Naive thymus-derived CD4-positive, alpha-beta T cell (primary cell): Measurements from ENCODE around the gene SFXN3. TPM values are rescaled to one million over a fixed set of nuclear protein-coding genes. Genes with fewer than 3 reads are reported as not detected.

Experiments
- ATAC-seq: fragments of 150-1000 bp; cut with Tn5 transposase; 2 replicates; pipeline ENCODE4 v1.10.0; 2021; ENCODE audit warnings: mild to moderate bottlenecking, moderate library complexity
- CTCF ChIA-PET: fragments of 350-600 bp; sonication (Branson Sonifier 250); formaldehyde crosslinking; loops from one replicate; lab custom pipeline; 2021; ENCODE audit warnings: antibody characterized with exemption; lab: Charles Lee
- POLR2A ChIA-PET: fragments of 350-600 bp; sonication (Branson Sonifier 250); formaldehyde crosslinking; loops from one replicate; lab custom pipeline; 2021; ENCODE audit warnings: antibody characterized with exemption, inconsistent platforms; lab: Charles Lee
- DNase-seq, 9 donors: peaks; one replicate each; pipeline versions ENCODE4 v3.0.0 to v3.0.0-alpha.2; 2020 to 2022; ENCODE audit warnings: mixed read lengths in 1 of 9
- H3K27ac ChIP-seq: one replicate; pipeline ENCODE4 v1.7.0; 2013; ENCODE audit warnings: mild to moderate bottlenecking, low read depth, low read length, moderate library complexity
- H3K27me3 ChIP-seq, 2 donors: one replicate each; pipeline ENCODE4 v1.7.0; 2013; ENCODE audit warnings: low read length in 2 of 2, mild to moderate bottlenecking in 2 of 2, moderate library complexity in 2 of 2; ENCODE audit not compliant: control insufficient read depth in 2 of 2, insufficient read depth in 2 of 2
- H3K36me3 ChIP-seq, 3 experiments: 1 replicate in 2 of 3; 2 replicates in 1 of 3; pipeline ENCODE4 v1.7.0; 2013; ENCODE audit warnings: low read length in 3 of 3, mild to moderate bottlenecking in 3 of 3, moderate library complexity in 1 of 3; ENCODE audit not compliant: insufficient read depth in 3 of 3, control insufficient read depth in 2 of 3
- H3K4me1 ChIP-seq, 2 donors: one replicate each; pipeline ENCODE4 v1.7.0; 2013; ENCODE audit warnings: low read length in 2 of 2, mild to moderate bottlenecking in 2 of 2, moderate library complexity in 1 of 2; ENCODE audit not compliant: control insufficient read depth in 2 of 2, insufficient read depth in 2 of 2
- H3K4me3 ChIP-seq: 2 replicates; pipeline ENCODE4 v1.7.0; 2013; ENCODE audit warnings: mild to moderate bottlenecking, low read length
- H3K9me3 ChIP-seq, 3 experiments: 1 replicate in 2 of 3; 2 replicates in 1 of 3; pipeline ENCODE4 v1.7.0; 2013; ENCODE audit warnings: low read length in 3 of 3; ENCODE audit not compliant: control insufficient read depth in 2 of 3
- H3K27ac Mint-ChIP-seq, 9 donors: one replicate each; pipeline ENCODE4 v1.8.0; 2020 to 2022; ENCODE audit warnings: mixed read lengths in 9 of 9, mild to moderate bottlenecking in 8 of 9, moderate library complexity in 5 of 9, inconsistent platforms in 2 of 9
- H3K27me3 Mint-ChIP-seq, 5 donors: one replicate each; pipeline ENCODE4 v1.8.0; 2021 to 2022; ENCODE audit warnings: mixed read lengths in 5 of 5, mild to moderate bottlenecking in 1 of 5
- H3K36me3 Mint-ChIP-seq, 5 donors: one replicate each; pipeline ENCODE4 v1.8.0; 2020 to 2022; ENCODE audit warnings: mixed read lengths in 5 of 5, mild to moderate bottlenecking in 3 of 5, inconsistent platforms in 1 of 5
- H3K4me1 Mint-ChIP-seq, 7 donors: one replicate each; pipeline ENCODE4 v1.8.0; 2020 to 2022; ENCODE audit warnings: mixed read lengths in 7 of 7, mild to moderate bottlenecking in 3 of 7, inconsistent platforms in 1 of 7
- H3K4me3 Mint-ChIP-seq, 10 donors: one replicate each; pipeline ENCODE4 v1.8.0; 2020 to 2022; ENCODE audit warnings: mild to moderate bottlenecking in 10 of 10, mixed read lengths in 10 of 10, moderate library complexity in 6 of 10, inconsistent platforms in 2 of 10
- H3K9me3 Mint-ChIP-seq, 11 donors: one replicate each; pipeline ENCODE4 v1.8.0; 2020 to 2022; ENCODE audit warnings: mixed read lengths in 11 of 11, mild to moderate bottlenecking in 4 of 11, inconsistent platforms in 1 of 11, moderate library complexity in 1 of 11
- intact Hi-C, 2 donors: fragments of 100-400 bp; cut with micrococcal nuclease; formaldehyde crosslinking; loops; one replicate each; pipeline ENCODE4 v1.15.1; 2023
- polyA plus RNA-seq, 2 donors: library from polyadenylated mRNA; unstranded; fragments of 300-500 nt; fragmentation: Illumina TruSeq; gene quantifications; one replicate each; pipeline ENCODE4 v1.2.3, GENCODE V29; 2021
- total RNA-seq, 6 experiments: library from RNA in 5 of 6; stranded (reverse) in 5 of 6; gene quantifications; 1 replicate in 5 of 6; 2 replicates in 1 of 6; pipeline ENCODE4 v1.2.3 and lab custom pipeline; 2021 to 2026

SFXN3 gene
- total and polyA plus RNA-seq, 7 experiments from 2014 or later: 12.6 to 90.4 (median 38.2) TPM

DNA sequence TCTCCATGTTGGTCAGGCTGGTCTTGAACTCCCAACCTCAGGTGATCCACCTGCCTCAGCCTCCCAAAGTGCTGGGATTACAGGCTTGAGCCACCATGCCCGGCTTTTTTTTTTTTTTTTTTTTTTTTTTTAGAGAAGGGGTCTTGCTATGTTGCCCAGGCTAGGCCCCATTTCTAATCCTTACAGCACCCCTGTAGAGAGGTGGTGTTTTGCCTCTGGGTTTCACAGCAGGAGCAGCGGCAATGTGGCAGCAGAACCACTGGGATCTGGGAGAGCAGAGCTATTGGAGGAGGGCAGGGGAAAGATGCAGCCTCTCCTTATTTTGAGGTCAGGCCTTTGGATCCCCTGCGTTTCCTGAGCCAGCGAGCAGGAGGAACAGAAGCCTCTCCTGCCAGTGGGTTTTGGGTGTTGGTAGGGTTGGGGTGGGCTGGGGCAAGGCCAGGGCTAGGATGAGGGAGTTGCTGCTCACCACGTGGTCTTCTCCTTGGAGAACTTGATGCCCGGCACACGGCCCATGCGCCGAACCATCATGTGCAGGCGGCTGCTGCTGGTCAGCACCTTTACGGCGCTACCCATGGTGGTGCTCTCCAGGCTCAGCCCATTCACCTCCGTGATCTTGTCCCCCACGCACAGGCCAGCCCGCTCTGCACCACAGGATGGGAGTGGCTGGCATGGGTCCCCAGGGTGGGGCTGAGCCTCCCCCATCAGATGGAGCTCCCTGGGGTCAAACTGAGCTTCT, 7.9 kb upstream of the SFXN3 start:
- H3K36me3 ChIP-seq: no peaks in the 10 kb centered on the region
- Mint-ChIP-seq H3K4me3 (no peak overlapping the region), H3K27me3 (peaks cover 17 to 29% (median 22%) of the 10 kb centered on the region in 5 donors), H3K27ac (no peak overlapping the region), H3K9me3 (no peaks in the 10 kb centered on the region), H3K36me3 (no peaks in the 10 kb centered on the region), H3K4me1 (peaks cover 0 to 10% (median 4%) of the 10 kb centered on the region in 7 donors)
- H3K4me3 ChIP-seq: no peak overlapping the region
- ATAC-seq: no peak
- no peaks in the 10 kb centered on the region for H3K4me1 ChIP-seq
- intact Hi-C loops: no loop called here
- no peaks in the 10 kb centered on the region for H3K27me3 ChIP-seq
- no peaks in the 10 kb centered on the region for H3K9me3 ChIP-seq
- CTCF ChIA-PET: no interaction called here
- DNase-seq: no peak
- no peak overlapping the region for H3K27ac ChIP-seq
- POLR2A ChIA-PET: interaction anchor here (0.9 kb wide), 1 partner anchor 29 kb away, joined by 3 read pairs; no protein-coding TSS in a partner anchor

GRCh38 chr10:101027106-101027720, 3.8 kb upstream of the SFXN3 start:
- H3K27me3 Mint-ChIP-seq: peaks cover 0 to 21% (median 0%) of the 10 kb centered on the region in 5 donors
- no peaks in the 10 kb centered on the region for H3K9me3 ChIP-seq
- H3K4me3 Mint-ChIP-seq: no peak overlapping the region

GRCh38 chr10:101028446-101029337, 2.3 kb upstream of the SFXN3 start:
- POLR2A ChIA-PET: no interaction called here
- H3K36me3 Mint-ChIP-seq: no peaks in the 10 kb centered on the region
- no peak for ATAC-seq

More at GRCh38 chr10:101027106-101027720, 3.8 kb upstream of the SFXN3 start:
- Histone ChIP-seq H3K36me3 (peaks cover 0 to 6% (median 0%) of the 10 kb centered on the region in 3 experiments), H3K4me3 (no peak overlapping the region), H3K4me1 (peaks cover 5% of the 10 kb centered on the region in 2 donors), H3K27ac (no peak overlapping the region), H3K27me3 (no peaks in the 10 kb centered on the region)
- no peak for DNase-seq
- Mint-ChIP-seq H3K9me3 (no peaks in the 10 kb centered on the region), H3K36me3 (no peaks in the 10 kb centered on the region), H3K27ac (peak overlapping the region in 1 of 9 donors; percentile 37), H3K4me1 (peaks cover 0 to 9% (median 2%) of the 10 kb centered on the region in 7 donors)
- POLR2A ChIA-PET: no interaction called here
- intact Hi-C loops: no loop called here
- CTCF ChIA-PET: no interaction called here
- no peak for ATAC-seq

DNA sequence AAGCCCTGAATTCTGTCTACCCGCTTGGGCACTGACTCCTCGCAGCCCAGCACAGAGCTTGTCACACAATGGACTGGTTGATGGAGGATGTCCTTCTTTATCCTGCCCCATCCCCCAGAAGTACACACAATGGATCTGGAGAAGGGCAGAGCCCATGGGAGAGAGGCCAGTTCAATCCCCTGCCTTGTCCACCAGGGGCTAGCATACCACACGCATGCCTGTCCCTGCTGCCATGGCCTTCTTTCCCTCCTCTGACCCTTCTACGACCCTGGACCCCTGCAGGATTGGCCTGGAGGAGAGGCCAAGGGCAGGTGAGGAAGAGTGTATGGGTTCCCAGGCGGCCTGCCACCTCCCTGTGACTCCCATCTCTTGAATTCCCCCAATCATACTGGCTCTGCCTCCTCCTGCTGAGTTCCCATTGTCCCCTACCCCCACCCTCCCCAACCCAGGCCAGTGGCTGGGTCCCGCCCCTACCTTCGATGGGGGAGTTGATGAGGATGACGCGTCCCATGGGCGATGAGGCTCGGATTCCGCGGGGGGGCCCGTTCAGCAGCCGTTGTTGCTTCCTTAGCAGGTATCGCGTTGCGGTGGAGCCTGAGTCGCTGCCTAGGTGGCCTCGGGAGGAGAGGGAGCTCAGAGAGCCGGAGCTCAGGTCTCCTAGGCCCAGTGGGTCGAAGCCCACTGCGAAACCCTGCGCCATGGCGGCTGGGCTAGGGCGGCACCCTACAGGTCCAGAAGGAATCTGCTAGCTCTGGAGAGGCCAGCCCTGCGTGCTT, 1.3 kb upstream of the SFXN3 start:
- H3K9me3 Mint-ChIP-seq: no peaks in the 10 kb centered on the region
- Histone ChIP-seq H3K4me3 (no peak overlapping the region), H3K27me3 (no peaks in the 10 kb centered on the region), H3K4me1 (peaks cover 12 to 14% of the 10 kb centered on the region in 2 donors), H3K9me3 (no peaks in the 10 kb centered on the region), H3K36me3 (peaks cover 0 to 7% (median 2%) of the 10 kb centered on the region in 3 experiments), H3K27ac (no peak overlapping the region)
- POLR2A ChIA-PET: interaction anchor here (1.7 to 3.2 kb wide), 3 partner anchors 13 to 43 kb away, joined by 5 to 40 read pairs (median 34); partner anchors contain the start of genes LZTS2, MRPL43 and TWNK
- CTCF ChIA-PET: interaction anchor here (1.4 to 3.2 kb wide), 3 partner anchors 11 to 33 kb away, joined by 3 to 30 read pairs (median 5); no protein-coding TSS in a partner anchor
- DNase-seq (no peak), ATAC-seq (no peak)
- intact Hi-C loops: loop anchor here (5.0 to 10.0 kb wide), 5 partner anchors 93 to 1025 kb away; partner anchors contain the start of genes ARMH3 (in 1 of the 2), BTRC (in 1 of the 2) and SLF2 (in 1 of the 2)
- H3K4me1 Mint-ChIP-seq: peaks cover 6 to 21% (median 16%) of the 10 kb centered on the region in 7 donors
- H3K27ac Mint-ChIP-seq: no peak overlapping the region
- H3K27me3 Mint-ChIP-seq: peaks cover 0 to 21% (median 0%) of the 10 kb centered on the region in 5 donors
- H3K36me3 Mint-ChIP-seq: no peaks in the 10 kb centered on the region
- H3K4me3 Mint-ChIP-seq: peak overlapping the region in 5 of 10 donors; percentile 63 to 99 (median 85)

More at GRCh38 chr10:101028446-101029337, 2.3 kb upstream of the SFXN3 start:
- no peak overlapping the region for H3K4me3 Mint-ChIP-seq
- peaks cover 0 to 21% (median 0%) of the 10 kb centered on the region in 5 donors for H3K27me3 Mint-ChIP-seq
- intact Hi-C loops: no loop called here
- H3K27ac ChIP-seq: no peak overlapping the region
- H3K4me1 Mint-ChIP-seq: peaks cover 6 to 20% (median 15%) of the 10 kb centered on the region in 7 donors
- CTCF ChIA-PET: interaction anchor here (1.0 to 1.6 kb wide), 3 partner anchors 10 to 32 kb away, joined by 3 to 5 read pairs (median 3); no protein-coding TSS in a partner anchor
- peaks cover 12 to 14% of the 10 kb centered on the region in 2 donors for H3K4me1 ChIP-seq
- H3K36me3 ChIP-seq: peaks cover 0 to 6% (median 0%) of the 10 kb centered on the region in 3 experiments
- no peak for DNase-seq
- peak overlapping the region in 1 of 9 donors; percentile 34 for H3K27ac Mint-ChIP-seq
- H3K4me3 ChIP-seq: no peak overlapping the region
- no peaks in the 10 kb centered on the region for H3K9me3 ChIP-seq
- H3K27me3 ChIP-seq: no peaks in the 10 kb centered on the region
- no peaks in the 10 kb centered on the region for H3K9me3 Mint-ChIP-seq

DNA sequence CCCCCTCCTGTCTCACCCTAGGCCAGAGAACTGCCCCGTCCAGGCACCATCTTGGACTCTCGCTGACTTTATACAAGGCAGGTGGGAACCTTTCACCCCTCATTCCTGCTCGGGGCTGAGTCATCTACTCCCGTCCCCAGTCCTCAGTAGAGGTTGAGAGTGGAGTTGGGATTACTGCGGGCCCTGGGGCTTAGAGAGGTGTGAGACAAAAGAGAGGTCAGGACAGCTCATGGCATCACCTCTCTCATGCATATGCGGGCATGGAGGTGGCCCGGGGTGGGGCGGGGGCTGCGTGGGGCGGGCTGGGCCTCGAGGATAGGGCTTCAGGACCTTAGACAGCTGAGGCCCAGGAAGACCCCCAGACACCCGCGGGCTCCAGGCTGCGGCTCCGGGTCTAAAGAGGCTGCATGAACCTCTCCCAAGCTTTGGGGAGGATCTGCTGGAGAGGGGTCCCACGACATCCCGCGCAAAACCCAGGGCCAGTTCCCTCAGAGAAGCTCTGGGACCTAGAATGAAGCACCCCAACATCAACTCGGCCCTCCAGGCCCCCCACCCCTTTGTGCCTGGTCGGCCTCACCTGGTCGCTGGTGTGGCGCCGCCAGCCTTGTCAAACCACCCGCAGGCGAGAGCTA, 422 bp upstream of the SFXN3 start:
- intact Hi-C loops: loop anchor here (1.0 to 10.0 kb wide), 9 partner anchors 11 to 1024 kb away; partner anchors contain the start of genes SLF2 (in 2 of the 2), ARMH3 (in 1 of the 2) and BTRC (in 1 of the 2)
- peaks cover 0 to 2% (median 0%) of the 10 kb centered on the region in 5 donors for H3K36me3 Mint-ChIP-seq
- Histone ChIP-seq H3K4me3 (peak overlapping the region; percentile 99), H3K27ac (peak overlapping the region; percentile 98), H3K36me3 (peaks cover 0 to 16% (median 6%) of the 10 kb centered on the region in 3 experiments), H3K9me3 (no peaks in the 10 kb centered on the region), H3K4me1 (peaks cover 12 to 14% of the 10 kb centered on the region in 2 donors), H3K27me3 (no peaks in the 10 kb centered on the region)
- H3K9me3 Mint-ChIP-seq: no peaks in the 10 kb centered on the region
- peaks cover 6 to 21% (median 16%) of the 10 kb centered on the region in 7 donors for H3K4me1 Mint-ChIP-seq
- ATAC-seq (no peak), DNase-seq (no peak)
- ChIA-PET POLR2A (interaction anchor here (0.7 to 3.2 kb wide), 8 partner anchors 12 to 117 kb away, joined by 3 to 40 read pairs (median 5); partner anchors contain the start of genes LZTS2, MRPL43, SLF2 and TWNK), CTCF (interaction anchor here (0.8 to 3.2 kb wide), 8 partner anchors 10 to 35 kb away, joined by 4 to 30 read pairs (median 7); no protein-coding TSS in a partner anchor)
- H3K27ac Mint-ChIP-seq: peak overlapping the region; percentile 75 to 97 (median 93)
- H3K4me3 Mint-ChIP-seq: peak overlapping the region; percentile 85 to 99 (median 94)
- H3K27me3 Mint-ChIP-seq: peaks cover 0 to 21% (median 0%) of the 10 kb centered on the region in 5 donors
